H1 (cell line): ENCODE measurements around the gene GABRG3. TPM values are rescaled to one million over a fixed set of nuclear protein-coding genes. Genes with fewer than 3 reads are reported as not detected.

ENCODE experiments used
- CTCF ChIA-PET: fragments of 300-600 bp; sonication (Branson Sonifier 250); formaldehyde crosslinking; loops from one replicate; lab custom pipeline; 2021; ENCODE audit not compliant: partially characterized antibody; lab: Charles Lee
- POLR2A ChIA-PET: fragments of 300-600 bp; sonication (Branson Sonifier 250); formaldehyde crosslinking; loops from one replicate; lab custom pipeline; 2021; ENCODE audit warnings: inconsistent platforms; ENCODE audit not compliant: partially characterized antibody; lab: Charles Lee
- DNase-seq, 2 experiments: peaks; one replicate each; pipeline versions ENCODE4 v3.0.0 to v3.0.0-alpha.2; 2010 to 2022; ENCODE audit warnings: low spot score in 2 of 2, low read depth in 1 of 2, mixed read lengths in 1 of 2
- FAIRE-seq: peaks from 2 replicates; lab custom pipeline; 2011; peaks lifted over from hg19 to GRCh38; lab: Jason Lieb, UNC
- H2AFZ ChIP-seq: 2 replicates; pipeline ENCODE4 v1.8.1; 2012; ENCODE audit warnings: low read length, inconsistent platforms
- H2AK5ac ChIP-seq: 2 replicates; pipeline ENCODE4 v1.6.1; 2013; ENCODE audit warnings: low read depth, low read length
- H2BK120ac ChIP-seq: replicated peaks from 2 replicates; pipeline ENCODE3; 2013; ENCODE audit warnings: low read depth, low read length, inconsistent platforms
- H2BK12ac ChIP-seq: 2 replicates; pipeline ENCODE4 v1.6.1; 2013; ENCODE audit warnings: low read depth, low read length
- H2BK15ac ChIP-seq: 2 replicates; pipeline ENCODE4 v1.6.1; 2013; ENCODE audit warnings: low read length
- H2BK20ac ChIP-seq: 2 replicates; pipeline ENCODE4 v1.6.1; 2013; ENCODE audit warnings: low read length
- H2BK5ac ChIP-seq: 2 replicates; pipeline ENCODE4 v1.6.1; 2013; ENCODE audit warnings: low read depth, low read length
- H3K14ac ChIP-seq: 2 replicates; pipeline ENCODE4 v1.6.1; 2013; ENCODE audit warnings: inconsistent platforms; ENCODE audit not compliant: insufficient read length
- H3K18ac ChIP-seq: 2 replicates; pipeline ENCODE4 v1.6.1; 2013; ENCODE audit warnings: low read length; ENCODE audit errors: extremely low read depth
- H3K23ac ChIP-seq: 2 replicates; pipeline ENCODE4 v1.6.1; 2013; ENCODE audit warnings: inconsistent platforms; ENCODE audit not compliant: insufficient read length
- H3K23me2 ChIP-seq: 2 replicates; pipeline ENCODE4 v1.6.1; 2013; ENCODE audit warnings: low read depth, low read length
- H3K27ac ChIP-seq: 2 replicates; pipeline ENCODE4 v1.6.1; 2011; ENCODE audit warnings: low read depth, low read length, inconsistent platforms
- H3K27me3 ChIP-seq, 4 experiments: replicated peaks in 1 of 4; 1 replicate in 1 of 4; 2 replicates in 3 of 4; pipeline versions ENCODE4 v1.6.1 to v1.8.1; 2011 to 2013; ENCODE audit warnings: low read length in 3 of 4, mild to moderate bottlenecking in 3 of 4, inconsistent platforms in 2 of 4, mixed read lengths in 2 of 4, moderate library complexity in 1 of 4; ENCODE audit not compliant: control insufficient read depth in 3 of 4, insufficient read depth in 3 of 4; ENCODE audit errors: extremely low read depth in 1 of 4
- H3K36me3 ChIP-seq, 4 experiments: 2 replicates each; pipeline versions ENCODE4 v1.6.1 to v1.8.1; 2011 to 2013; ENCODE audit warnings: mild to moderate bottlenecking in 4 of 4, low read length in 3 of 4, moderate library complexity in 2 of 4, control low read depth in 1 of 4, inconsistent platforms in 1 of 4; ENCODE audit not compliant: insufficient read depth in 4 of 4, control insufficient read depth in 2 of 4
- H3K4ac ChIP-seq: replicated peaks from 2 replicates; pipeline ENCODE3; 2013; ENCODE audit warnings: low read length, low read depth, mixed read lengths, inconsistent platforms; ENCODE audit not compliant: insufficient read length
- H3K4me1 ChIP-seq, 4 experiments: replicated peaks in 1 of 4; 1 replicate in 1 of 4; 2 replicates in 3 of 4; pipeline versions ENCODE4 v1.6.1 to v1.8.1; 2011 to 2013; ENCODE audit warnings: low read length in 3 of 4, inconsistent platforms in 2 of 4, mixed read lengths in 1 of 4; ENCODE audit not compliant: insufficient read depth in 4 of 4, control insufficient read depth in 3 of 4
- H3K4me2 ChIP-seq, 2 experiments: 2 replicates each; pipeline versions ENCODE4 v1.6.1 to v1.8.1; 2011 to 2013; ENCODE audit warnings: low read depth in 2 of 2, low read length in 2 of 2, control low read depth in 1 of 2, inconsistent platforms in 1 of 2, mild to moderate bottlenecking in 1 of 2; ENCODE audit not compliant: insufficient read depth in 1 of 2
- H3K4me3 ChIP-seq, 4 experiments: fragments of 200-600, 300-600 bp in 1 of 4; sonication (generic), shearing (Covaris generic), sonication (Bioruptor Twin) in 1 of 4; 2 replicates each; pipeline versions ENCODE4 v1.5.1 to v1.8.1; 2011 to 2016; ENCODE audit warnings: low read length in 4 of 4, low read depth in 3 of 4, control low read depth in 2 of 4, inconsistent platforms in 2 of 4, mild to moderate bottlenecking in 2 of 4, mixed read lengths in 1 of 4, moderate library complexity in 1 of 4; ENCODE audit not compliant: insufficient read depth in 2 of 4; ENCODE audit errors: extremely low read depth in 1 of 4
- H3K56ac ChIP-seq: replicated peaks from 2 replicates; pipeline ENCODE3; 2013; ENCODE audit warnings: low read depth, mild to moderate bottlenecking, mixed read lengths, low read length, inconsistent platforms; ENCODE audit not compliant: insufficient read length
- H3K79me1 ChIP-seq: 2 replicates; pipeline ENCODE4 v1.6.1; 2013; ENCODE audit warnings: low read depth, low read length, control low read depth
- H3K79me2 ChIP-seq, 2 experiments: 2 replicates each; pipeline versions ENCODE4 v1.6.1 to v1.8.1; 2012 to 2013; ENCODE audit warnings: low read length in 2 of 2, mild to moderate bottlenecking in 2 of 2, inconsistent platforms in 1 of 2; ENCODE audit not compliant: insufficient read depth in 2 of 2, control insufficient read depth in 1 of 2
- H3K9ac ChIP-seq, 4 experiments: replicated peaks in 1 of 4; 1 replicate in 1 of 4; 2 replicates in 3 of 4; pipeline versions ENCODE4 v1.6.1 to v1.8.1; 2011 to 2013; ENCODE audit warnings: low read depth in 3 of 4, low read length in 3 of 4, control low read depth in 2 of 4, mild to moderate bottlenecking in 2 of 4, moderate library complexity in 2 of 4, inconsistent platforms in 1 of 4; ENCODE audit errors: extremely low read depth in 1 of 4
- H3K9me3 ChIP-seq, 2 experiments: 2 replicates each; pipeline versions ENCODE4 v1.6.1 to v1.8.1; 2012 to 2013; ENCODE audit warnings: mild to moderate bottlenecking in 2 of 2, moderate library complexity in 2 of 2, control low read depth in 1 of 2, inconsistent platforms in 1 of 2, low read depth in 1 of 2, low read length in 1 of 2, mixed read lengths in 1 of 2; ENCODE audit not compliant: insufficient read depth in 2 of 2
- H4K20me1 ChIP-seq, 2 experiments: replicated peaks in 1 of 2; 2 replicates each; pipeline versions ENCODE3 to v1.8.1; 2011 to 2013; ENCODE audit warnings: inconsistent platforms in 2 of 2, low read length in 2 of 2, mild to moderate bottlenecking in 1 of 2; ENCODE audit not compliant: insufficient read depth in 2 of 2, control insufficient read depth in 1 of 2
- H4K5ac ChIP-seq: 2 replicates; pipeline ENCODE4 v1.6.1; 2013; ENCODE audit warnings: low read length, low read depth, mixed read lengths, inconsistent platforms; ENCODE audit not compliant: insufficient read length
- H4K8ac ChIP-seq: 2 replicates; pipeline ENCODE4 v1.8.0; 2013; ENCODE audit warnings: mild to moderate bottlenecking, moderate library complexity, low read length, inconsistent platforms; ENCODE audit not compliant: insufficient read depth; ENCODE audit errors: extremely low read depth
- H4K91ac ChIP-seq: replicated peaks from 2 replicates; pipeline ENCODE3; 2013; ENCODE audit warnings: low read length, mixed read lengths, inconsistent platforms; ENCODE audit not compliant: insufficient read length
- ATF3 ChIP-seq: IDR thresholded peaks from 2 replicates; pipeline ENCODE4 v1.6.1; 2011; ENCODE audit warnings: low read depth, mild to moderate bottlenecking, low read length; ENCODE audit not compliant: insufficient read depth
- BACH1 ChIP-seq: IDR thresholded peaks from 2 replicates; pipeline ENCODE4 v1.6.1; 2012; ENCODE audit warnings: low read length, improper control_type of control experiment
- BCL11A ChIP-seq, 2 experiments: IDR thresholded peaks; one replicate each; pipeline ENCODE4 v1.6.1; 2011; ENCODE audit warnings: low read depth in 2 of 2, low read length in 2 of 2, mild to moderate bottlenecking in 2 of 2
- CBX8 ChIP-seq: fragments of 300-800, 300-1000 bp; sonication (generic); IDR thresholded peaks from 2 replicates; pipeline ENCODE4 v1.7.1; 2016; ENCODE audit warnings: low read depth, low read length, borderline replicate concordance
- KDM4A ChIP-seq: IDR thresholded peaks from one replicate; pipeline ENCODE4 v1.7.1; 2012; ENCODE audit warnings: low read depth, mild to moderate bottlenecking, moderate library complexity, low read length, inconsistent platforms; ENCODE audit not compliant: severe bottlenecking
- MAFK ChIP-seq: IDR thresholded peaks from 2 replicates; pipeline ENCODE4 v1.6.1; 2012; ENCODE audit warnings: low read depth, mild to moderate bottlenecking, improper control_type of control experiment, low read length
- MAX ChIP-seq: IDR thresholded peaks from 2 replicates; pipeline ENCODE4 v1.6.1; 2012; ENCODE audit warnings: inconsistent platforms
- NANOG ChIP-seq: IDR thresholded peaks from 2 replicates; pipeline ENCODE4 v1.6.1; 2011; ENCODE audit warnings: low read length, low read depth, mild to moderate bottlenecking, inconsistent platforms; ENCODE audit not compliant: insufficient read depth, poor library complexity, severe bottlenecking
- RAD21 ChIP-seq, 2 experiments: IDR thresholded peaks in 1 of 2; conservative IDR thresholded peaks in 1 of 2; 2 replicates each; pipeline ENCODE4 v1.6.1; 2011; ENCODE audit warnings: low read depth in 2 of 2, low read length in 2 of 2, improper control_type of control experiment in 1 of 2, inconsistent platforms in 1 of 2, mild to moderate bottlenecking in 1 of 2, moderate library complexity in 1 of 2
- SP4 ChIP-seq: IDR thresholded peaks from 2 replicates; pipeline ENCODE4 v1.6.1; 2012; ENCODE audit warnings: low read length, inconsistent platforms
- TEAD4 ChIP-seq: IDR thresholded peaks from 2 replicates; pipeline ENCODE4 v1.6.1; 2012; ENCODE audit warnings: low read depth, low read length, inconsistent platforms, mixed read lengths
- WGBS, 2 experiments: shearing (Covaris generic) in 1 of 2; methylation state at CpG; one replicate each; pipeline versions ENCODE4 v1.1.6 to v1.1.7; 2013 to 2015; ENCODE audit warnings: low lambda C conversion rate in 2 of 2, mixed read lengths in 2 of 2, inconsistent platforms in 1 of 2, low coverage in 1 of 2, missing lambda C conversion rate in 1 of 2; ENCODE audit not compliant: insufficient replicate concordance in 2 of 2, insufficient coverage in 1 of 2, insufficient read length in 1 of 2; ENCODE audit errors: extremely low coverage in 1 of 2, missing lambda C conversion rate in 1 of 2; 5-methylcytosine and 5-hydroxymethylcytosine counted together
- polyA plus RNA-seq, 7 experiments: library from polyadenylated mRNA; depleted of rRNA in 3 of 7; stranded (reverse) in 5 of 7; unstranded in 2 of 7; fragments of >200 nt in 5 of 7; fragments of 200-250 nt in 2 of 7; gene quantifications; 1 replicate in 5 of 7; 2 replicates in 1 of 7; 4 replicates in 1 of 7; pipeline versions ENCODE4 v1.2.1 to v1.2.3, GENCODE V29; 2011 to 2013; ENCODE audit warnings: missing spikeins in 2 of 7, mixed read lengths in 2 of 7
- total RNA-seq: library from RNA; stranded (reverse); fragmentation: NEBNext Ultra II Directional; extraction: Animal tissue kit (Norgen Biotek cat#: 25700); gene quantifications from 2 replicates; pipeline ENCODE4 v1.2.1, GENCODE V29; 2021
- TF ChIP-seq, protein P1 (sequence below): IDR thresholded peaks from 2 replicates; pipeline ENCODE4 v1.6.1; 2011; ENCODE audit warnings: low read length, improper control_type of control experiment

The GABRG3 gene
- total and polyA plus RNA-seq, 2 of the 8 experiments (the other 6 are each of a cell fraction or from before 2014, with no cell fraction given): 0.17 to 0.80 TPM

- FAIRE-seq (no peak), DNase-seq (no peak)
- 95% methylated on average over 6 of the region's 6 CpGs; no CpG with 5 or more reads in 1 of the 2 experiments for WGBS, 2 experiments
- no peak overlapping the region for H3K18ac ChIP-seq
- H2BK20ac ChIP-seq: no peak overlapping the region
- no peak overlapping the region for H3K4ac ChIP-seq
- TF ChIP-seq CBX8 (no peak), RAD21 (IDR thresholded peaks at IDR 0.05 in 1 of 2, conservative IDR thresholded peaks at IDR 0.05 in 1 of 2; ENCODE audit: low read depth in 2 of 2, low read length in 2 of 2) (no peak), NANOG (no peak), TEAD4 (no peak), BCL11A (IDR thresholded peaks at IDR 0.05; ENCODE audit: low read depth in 2 of 2, low read length in 2 of 2) (no peak), KDM4A (no peak), MAFK (no peak), MAX (no peak), BACH1 (no peak), SP4 (no peak), ATF3 (no peak)
- TF ChIP-seq, protein P1, sequence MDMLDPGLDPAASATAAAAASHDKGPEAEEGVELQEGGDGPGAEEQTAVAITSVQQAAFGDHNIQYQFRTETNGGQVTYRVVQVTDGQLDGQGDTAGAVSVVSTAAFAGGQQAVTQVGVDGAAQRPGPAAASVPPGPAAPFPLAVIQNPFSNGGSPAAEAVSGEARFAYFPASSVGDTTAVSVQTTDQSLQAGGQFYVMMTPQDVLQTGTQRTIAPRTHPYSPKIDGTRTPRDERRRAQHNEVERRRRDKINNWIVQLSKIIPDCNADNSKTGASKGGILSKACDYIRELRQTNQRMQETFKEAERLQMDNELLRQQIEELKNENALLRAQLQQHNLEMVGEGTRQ: no peak
- no peak overlapping the region for H3K14ac ChIP-seq
- no peak overlapping the region for H2AFZ ChIP-seq
- H4K91ac ChIP-seq: no peak overlapping the region
- H3K9ac ChIP-seq: no peak overlapping the region
- H2BK12ac ChIP-seq: no peak overlapping the region
- no peaks in the 10 kb centered on the region for H3K79me1 ChIP-seq
- no peak overlapping the region for H2BK15ac ChIP-seq
- no peaks in the 10 kb centered on the region for H3K36me3 ChIP-seq
- no peaks in the 10 kb centered on the region for H3K79me2 ChIP-seq
- peaks cover 0 to 10% (median 7%) of the 10 kb centered on the region in 4 experiments; a peak in 4 of 7 replicates for H3K4me1 ChIP-seq
- CTCF ChIA-PET: interaction anchor here (1.4 kb wide), 1 partner anchor 285 kb away, joined by 4 read pairs; no protein-coding TSS in a partner anchor
- no peak overlapping the region for H3K4me3 ChIP-seq
- H3K27me3 ChIP-seq: no peaks in the 10 kb centered on the region
- H4K8ac ChIP-seq: no peak overlapping the region
- H3K23ac ChIP-seq: no peak overlapping the region
- no peak overlapping the region for H2AK5ac ChIP-seq
- H3K23me2 ChIP-seq: no peaks in the 10 kb centered on the region
- no peak overlapping the region for H2BK5ac ChIP-seq
- POLR2A ChIA-PET: no interaction called here
- H3K27ac ChIP-seq: no peak overlapping the region
- H4K5ac ChIP-seq: no peak overlapping the region
- no peaks in the 10 kb centered on the region for H4K20me1 ChIP-seq
- no peak overlapping the region for H3K56ac ChIP-seq
- no peak overlapping the region for H3K4me2 ChIP-seq
- no peaks in the 10 kb centered on the region for H3K9me3 ChIP-seq
- no peak overlapping the region for H2BK120ac ChIP-seq
Observed at GRCh38 chr15:27074179-27074578, 103.2 kb downstream of the GABRG3 start.
